SHP77 (cell line): ENCODE measurements around the gene KRTAP10-10.
"Not testable (repeated sequence)": the region's sequence is repeated elsewhere in the genome, so short reads cannot be mapped to it uniquely, and the experiment has no call there.

Experiments
- DNase-seq, 2 experiments: peaks; one replicate each; lab custom pipeline; 2025; lab: John Stamatoyannopoulos, UW

The KRTAP10-10 gene

DNA sequence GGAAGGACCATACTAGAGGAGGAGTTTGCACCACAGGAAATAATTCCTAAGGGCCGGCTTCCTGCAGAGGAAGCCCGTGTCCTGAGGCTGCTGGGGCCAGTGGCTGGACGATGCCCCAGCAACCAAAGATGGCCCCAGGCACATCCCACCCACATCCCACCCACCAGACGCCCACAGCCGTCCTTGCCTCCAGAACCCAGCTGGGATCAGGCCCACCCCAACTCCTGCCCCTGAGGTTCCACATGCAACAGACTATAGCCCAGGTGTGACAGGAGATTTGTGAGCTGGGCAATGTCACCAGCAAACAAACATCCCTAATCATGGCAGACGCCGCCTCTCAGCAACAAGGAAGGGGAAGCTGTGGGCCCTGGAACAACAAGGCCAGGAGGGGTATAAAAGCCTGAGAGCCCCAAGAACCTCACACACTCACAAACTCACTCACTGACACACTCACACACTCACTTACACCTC lies 10.4 kb upstream of the KRTAP10-10 start, which contains the start of gene KRTAP10-9:
Gene KRTAP10-9 (plus strand): TSS at position 421 of the 471 bp plus-strand sequence. CDS start 79 bp downstream, outside the sequence.
- DNase-seq = no peak

DNA sequence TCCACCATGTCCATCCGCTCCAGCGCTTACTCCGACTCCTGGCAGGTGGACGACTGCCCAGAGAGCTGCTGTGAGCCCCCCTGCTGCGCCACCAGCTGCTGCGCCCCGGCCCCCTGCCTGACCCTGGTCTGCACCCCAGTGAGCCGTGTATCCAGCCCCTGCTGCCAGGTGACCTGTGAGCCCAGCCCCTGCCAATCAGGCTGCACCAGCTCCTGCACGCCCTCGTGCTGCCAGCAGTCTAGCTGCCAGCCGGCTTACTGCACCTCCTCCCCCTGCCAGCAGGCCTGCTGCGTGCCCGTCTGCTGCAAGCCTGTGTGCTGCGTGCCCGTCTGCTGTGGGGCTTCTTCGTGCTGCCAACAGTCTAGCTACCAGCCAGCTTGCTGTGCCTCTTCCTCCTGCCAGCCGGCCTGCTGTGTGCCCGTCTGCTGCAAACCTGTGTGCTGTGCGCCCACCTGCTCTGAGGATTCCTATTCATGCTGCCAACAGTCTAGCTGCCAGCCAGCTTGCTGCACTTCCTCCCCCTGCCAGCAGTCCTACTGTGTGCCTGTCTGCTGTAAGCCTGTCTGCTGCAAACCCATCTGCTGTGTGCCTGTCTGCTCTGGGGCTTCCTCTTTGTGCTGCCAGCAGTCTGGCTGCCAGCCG lies 9.9 kb upstream of the KRTAP10-10 start:
- DNase-seq = not testable (repeated sequence)

DNA sequence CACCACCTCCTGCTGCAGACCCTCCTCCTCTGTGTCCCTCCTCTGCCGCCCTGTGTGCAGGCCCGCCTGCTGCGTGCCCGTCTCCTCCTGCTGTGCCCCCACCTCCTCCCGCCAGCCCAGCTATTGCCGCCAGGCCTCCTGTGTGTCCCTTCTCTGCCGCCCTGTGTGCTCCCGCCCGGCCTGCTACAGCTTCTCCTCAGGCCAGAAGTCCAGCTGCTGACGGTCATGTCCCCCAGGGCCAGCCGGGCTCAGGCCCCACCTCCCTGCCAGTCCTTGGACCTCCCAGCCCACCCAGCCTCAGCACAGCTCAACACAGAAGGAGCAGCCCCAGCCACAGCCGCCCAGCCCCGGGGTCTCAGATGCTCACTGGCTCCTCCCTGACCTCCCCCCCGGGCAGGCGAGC lies 9.3 kb upstream of the KRTAP10-10 start:
- not testable (repeated sequence) for DNase-seq

DNA sequence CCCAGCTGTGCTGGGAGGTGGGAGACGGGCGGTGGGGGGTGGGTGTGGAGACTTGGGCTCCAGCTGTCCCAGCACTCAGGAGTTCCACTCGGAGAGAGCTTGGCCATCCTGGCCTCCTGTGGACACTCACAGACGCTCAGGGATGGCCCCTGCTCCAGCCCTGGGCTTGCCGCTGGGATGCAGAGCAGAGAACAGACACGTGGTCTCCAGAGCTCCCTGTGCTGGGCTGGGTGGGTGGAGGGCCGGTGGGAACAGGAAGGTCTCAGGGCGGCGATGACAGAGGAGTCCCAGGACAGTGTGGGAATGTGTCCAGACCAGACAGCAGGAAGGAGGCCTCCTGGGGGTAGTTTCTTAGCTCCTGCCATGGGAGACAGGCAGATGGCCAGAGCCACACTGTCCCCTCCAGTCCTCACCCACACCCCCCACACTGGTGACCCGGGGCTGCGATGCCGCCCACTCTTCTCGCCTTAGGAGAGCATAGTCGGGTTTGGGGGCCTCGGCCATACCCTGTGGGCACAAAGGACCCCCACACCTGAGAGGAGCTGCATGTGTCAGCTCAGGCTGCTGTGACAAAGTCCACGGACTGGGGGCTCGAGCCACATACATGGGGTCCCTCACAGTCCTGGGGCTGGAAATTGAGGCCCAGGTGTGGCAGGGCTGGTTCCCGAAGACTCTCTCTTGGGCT lies 8.3 kb upstream of the KRTAP10-10 start:
- DNase-seq = no peak

DNA sequence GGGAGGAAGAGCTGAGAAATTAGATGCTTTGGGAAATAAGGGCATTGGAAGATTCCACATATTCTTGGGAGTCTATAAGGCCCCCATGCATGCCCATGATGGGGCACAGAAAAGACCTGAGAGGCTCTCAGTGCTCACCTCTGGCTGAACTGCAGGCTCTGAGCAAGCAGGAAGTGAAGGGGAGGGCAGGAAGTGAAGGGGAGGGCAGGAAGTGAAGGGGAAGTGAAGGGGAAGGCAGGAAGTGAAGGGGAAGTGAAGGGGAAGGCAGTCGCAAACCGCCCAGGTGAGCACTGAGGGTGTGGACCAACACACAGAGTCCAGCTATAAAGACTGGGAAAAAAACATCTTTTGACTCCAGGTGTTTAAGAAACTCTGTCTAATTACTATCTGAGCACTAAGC lies 6.7 kb upstream of the KRTAP10-10 start:
- DNase-seq = no peak

DNA sequence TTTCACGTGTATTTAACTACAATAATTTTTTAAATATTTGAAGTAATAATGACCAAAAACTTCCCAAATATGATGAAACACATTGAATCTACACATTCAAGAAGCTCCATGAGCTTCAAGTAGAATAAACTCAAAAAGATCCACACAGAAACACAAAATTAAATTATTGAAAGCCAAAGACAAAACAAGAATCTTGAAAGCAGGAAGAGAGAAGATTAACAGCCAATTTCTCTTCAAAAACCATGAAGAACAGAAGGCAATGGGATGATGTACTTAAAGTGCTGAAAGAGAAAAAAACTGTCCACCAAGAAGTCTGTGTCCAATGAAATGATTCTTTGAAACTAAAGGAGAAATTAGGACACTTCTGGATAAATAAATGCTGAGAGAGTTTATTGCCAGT lies 5.1 kb upstream of the KRTAP10-10 start:
- no peak for DNase-seq

DNA sequence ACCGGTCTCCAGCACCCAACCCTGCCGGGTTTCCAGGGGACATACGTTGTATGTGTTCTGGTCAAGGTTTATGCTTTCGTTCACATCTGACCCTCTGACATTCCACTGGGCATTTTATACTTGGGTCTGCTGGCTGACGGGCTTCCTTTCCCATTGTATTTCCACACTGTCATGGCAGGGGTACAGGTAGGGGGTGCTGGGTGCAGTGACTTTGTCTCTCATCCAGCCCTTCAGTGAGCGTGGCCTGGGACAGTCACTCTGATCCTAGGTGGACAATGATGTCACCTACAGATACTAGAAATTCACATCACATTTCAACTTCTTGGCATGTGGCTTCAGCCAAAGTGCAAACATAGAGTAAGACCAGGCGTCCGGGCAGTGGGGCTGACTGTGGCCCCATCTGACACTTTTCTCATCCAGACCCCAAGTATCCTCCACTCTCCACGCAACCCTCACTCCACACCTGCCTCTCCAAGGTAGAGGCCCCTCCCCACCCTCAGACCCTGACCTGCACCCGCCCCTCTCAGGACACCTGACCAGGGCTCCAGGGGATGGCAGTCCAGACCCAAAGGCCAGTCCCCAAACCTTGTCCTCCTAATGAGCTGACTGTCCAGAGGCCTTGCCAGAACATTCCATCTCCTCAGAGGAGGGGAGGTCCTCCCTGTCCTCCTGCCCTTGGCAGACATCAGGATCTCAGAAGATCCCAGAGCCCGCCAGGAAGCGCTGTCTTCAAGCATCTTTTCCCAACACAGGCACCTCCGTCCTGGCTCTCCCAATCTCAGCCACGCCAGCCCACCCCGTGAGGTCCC lies 743 bp upstream of the KRTAP10-10 start:
- DNase-seq = no peak

DNA sequence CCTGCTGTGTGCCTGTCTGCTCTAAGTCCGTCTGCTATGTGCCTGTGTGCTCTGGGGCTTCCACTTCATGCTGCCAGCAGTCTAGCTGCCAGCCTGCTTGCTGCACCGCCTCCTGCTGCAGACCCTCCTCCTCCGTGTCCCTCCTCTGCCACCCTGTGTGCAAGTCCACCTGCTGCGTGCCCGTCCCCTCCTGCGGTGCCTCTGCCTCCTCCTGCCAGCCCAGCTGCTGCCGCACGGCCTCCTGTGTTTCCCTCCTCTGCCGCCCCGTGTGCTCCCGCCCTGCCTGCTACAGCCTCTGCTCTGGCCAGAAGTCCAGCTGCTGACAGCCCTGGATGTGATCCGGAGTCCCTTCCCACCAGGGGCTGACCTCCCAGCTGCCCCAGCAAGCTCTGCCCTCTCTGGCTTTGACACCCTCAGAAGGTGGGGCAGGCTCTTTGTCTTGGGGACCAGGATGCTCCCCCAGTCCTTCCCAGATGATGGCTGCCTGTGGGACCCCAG lies 744 bp downstream of the KRTAP10-10 start:
- DNase-seq = peak in 1 of 2 experiments; percentile 44

DNA sequence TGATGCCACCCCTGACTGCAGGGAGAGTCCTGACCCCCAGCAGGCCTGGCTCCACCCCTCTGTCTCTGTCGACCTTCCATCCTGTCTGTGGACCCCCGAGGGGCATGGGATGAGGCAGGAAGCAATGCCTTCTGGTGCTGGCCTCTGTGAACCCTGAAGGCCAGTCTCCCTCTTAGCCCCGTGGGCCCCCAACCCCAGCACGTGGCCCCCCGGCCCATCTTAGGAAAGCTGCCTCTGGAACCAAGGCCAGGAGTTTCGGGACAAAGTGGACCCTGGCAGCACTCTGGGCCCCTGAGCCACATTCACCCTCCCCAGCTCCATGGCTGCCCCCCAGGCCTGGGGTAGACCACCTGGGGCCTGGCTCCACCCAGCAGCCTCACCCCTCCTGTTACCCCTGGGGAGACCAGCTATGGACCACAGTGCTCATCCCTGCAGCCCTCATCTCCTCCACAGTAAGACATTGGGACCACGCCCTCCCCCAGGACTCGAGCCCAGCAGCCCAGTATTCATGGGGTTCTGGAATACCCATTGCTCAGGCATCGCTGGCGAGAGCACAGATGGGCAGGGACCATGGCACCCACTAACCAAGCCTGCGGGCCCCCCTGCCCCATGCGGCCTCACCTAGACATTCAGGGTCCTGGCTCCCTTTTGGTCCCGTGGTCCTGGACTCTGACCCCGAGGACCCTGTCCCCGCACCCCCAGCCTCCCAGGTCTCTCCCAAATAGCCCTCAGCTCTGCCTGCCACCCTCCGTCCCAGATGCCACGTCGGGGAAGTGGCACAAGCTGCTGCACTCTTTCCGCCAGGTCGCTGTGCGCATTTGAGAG lies 1.6 kb downstream of the KRTAP10-10 start:
- not testable (repeated sequence) for DNase-seq

DNA sequence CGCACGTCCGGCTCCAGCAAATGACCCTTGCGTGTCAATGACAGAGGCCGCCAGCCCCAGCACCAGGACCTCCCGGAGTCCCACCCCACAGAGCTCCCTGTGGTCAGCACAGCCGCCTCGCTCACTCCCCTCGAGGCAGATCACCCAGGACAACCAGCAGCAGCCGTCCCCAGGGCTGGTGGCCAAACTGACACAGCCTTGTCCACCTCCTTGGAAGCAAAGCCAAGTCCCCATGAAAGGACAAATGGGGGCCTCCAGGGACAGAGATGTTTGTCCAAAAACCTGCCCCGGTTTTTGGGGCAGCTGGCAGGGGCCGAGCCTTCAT lies 2.1 kb downstream of the KRTAP10-10 start:
- no peak for DNase-seq

DNA sequence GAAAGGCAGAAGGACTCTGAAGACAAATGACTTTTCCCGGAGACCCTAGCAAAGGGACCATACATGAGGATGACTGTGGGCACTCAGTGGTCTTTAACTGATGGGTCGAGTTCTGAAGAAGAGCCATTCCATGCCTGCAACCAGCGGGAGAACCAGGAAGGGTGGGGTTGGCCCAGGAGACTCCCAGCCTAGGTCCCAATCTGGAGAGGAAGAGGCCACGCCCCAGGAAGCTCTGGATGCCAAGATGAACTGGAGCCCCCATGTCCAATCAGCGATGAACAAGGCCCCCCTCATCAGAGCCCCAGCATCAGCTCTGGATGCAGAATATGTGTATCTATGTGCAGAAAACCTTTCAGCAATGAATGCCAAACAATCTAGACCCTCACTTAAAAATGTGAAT lies 3.6 kb downstream of the KRTAP10-10 start:
- no peak for DNase-seq

DNA sequence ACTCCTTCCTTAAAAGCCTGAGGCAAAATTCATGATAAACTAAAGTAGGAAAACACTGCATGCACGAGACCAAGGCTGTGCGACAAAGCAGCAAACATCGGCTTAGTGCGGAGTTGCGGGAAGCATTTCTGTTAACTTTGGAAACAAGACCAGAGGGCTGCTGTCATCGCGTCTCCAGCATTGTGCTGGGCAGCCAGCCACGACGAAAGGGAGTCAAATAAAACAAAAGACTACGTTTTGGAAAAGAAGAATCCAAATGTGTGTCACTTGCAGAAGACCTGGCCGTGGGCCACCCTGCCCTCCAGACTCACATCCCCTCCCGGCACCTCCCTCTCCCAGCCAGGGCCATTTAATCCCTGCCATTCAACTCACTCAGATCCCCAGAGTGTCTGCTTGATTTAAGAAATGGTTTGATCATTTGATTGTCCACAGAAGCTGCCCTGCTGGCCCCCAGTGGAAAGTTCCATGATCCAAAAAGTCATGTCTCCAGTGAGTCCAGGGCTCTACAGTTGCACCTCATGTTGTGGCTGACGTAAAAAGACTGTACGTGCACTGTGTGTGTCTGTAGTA lies 6.7 kb downstream of the KRTAP10-10 start:
- no peak for DNase-seq

DNA sequence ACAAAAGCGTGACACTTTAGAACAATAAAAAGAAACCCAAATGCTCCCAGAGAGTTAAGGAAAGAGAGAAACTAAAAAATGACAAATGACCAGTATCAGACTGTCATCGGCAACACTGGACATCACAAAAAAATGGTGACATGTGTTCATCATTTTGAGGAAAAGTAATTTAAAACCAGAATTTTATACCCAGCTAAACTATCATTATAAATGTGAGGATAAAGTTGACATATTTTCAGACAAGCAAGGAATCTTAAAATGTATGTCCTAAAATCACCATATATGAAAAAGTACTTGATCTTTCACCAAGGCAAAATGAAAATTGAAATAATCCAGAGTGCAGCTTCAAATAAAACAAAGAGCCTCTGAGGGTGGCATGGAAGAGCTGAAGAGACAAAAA lies 7.7 kb downstream of the KRTAP10-10 start:
- no peak for DNase-seq

DNA sequence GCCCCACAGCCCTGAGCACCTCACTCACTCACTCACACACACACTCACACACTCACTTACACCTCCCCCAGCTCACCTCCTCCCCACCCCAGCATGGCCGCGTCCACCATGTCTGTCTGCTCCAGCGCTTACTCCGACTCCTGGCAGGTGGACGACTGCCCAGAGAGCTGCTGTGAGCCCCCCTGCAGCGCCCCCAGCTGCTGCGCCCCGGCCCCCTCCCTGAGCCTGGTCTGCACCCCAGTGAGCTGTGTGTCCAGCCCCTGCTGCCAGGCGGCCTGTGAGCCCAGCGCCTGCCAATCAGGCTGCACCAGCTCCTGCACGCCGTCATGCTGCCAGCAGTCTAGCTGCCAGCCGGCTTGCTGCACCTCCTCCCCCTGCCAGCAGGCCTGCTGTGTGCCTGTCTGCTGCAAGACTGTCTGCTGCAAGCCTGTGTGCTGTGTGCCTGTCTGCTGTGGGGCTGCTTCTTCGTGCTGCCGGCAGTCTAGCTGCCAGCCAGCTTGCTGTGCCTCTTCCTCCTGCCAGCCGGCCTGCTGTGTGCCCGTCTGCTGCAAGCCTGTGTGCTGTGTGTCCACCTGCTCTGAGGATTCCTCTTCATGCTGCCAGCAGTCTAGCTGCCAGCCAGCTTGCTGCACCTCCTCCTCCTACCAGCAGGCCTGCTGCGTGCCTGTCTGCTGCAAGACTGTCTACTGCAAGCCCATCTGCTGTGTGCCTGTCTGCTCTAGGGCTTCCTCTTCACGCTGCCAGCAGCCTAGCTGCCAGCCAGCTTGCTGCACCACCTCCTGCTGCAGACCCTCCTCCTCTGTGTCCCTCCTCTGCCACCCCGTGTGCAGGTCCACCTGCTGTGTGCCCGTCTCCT lies 9.4 kb downstream of the KRTAP10-10 start, which contains the start of gene KRTAP10-11:
Gene KRTAP10-11 (plus strand): TSS at position 49 of the 856 bp plus-strand sequence. CDS start 45 bp downstream, at position 94.
- DNase-seq = peak in 1 of 2 experiments; percentile 53

DNA sequence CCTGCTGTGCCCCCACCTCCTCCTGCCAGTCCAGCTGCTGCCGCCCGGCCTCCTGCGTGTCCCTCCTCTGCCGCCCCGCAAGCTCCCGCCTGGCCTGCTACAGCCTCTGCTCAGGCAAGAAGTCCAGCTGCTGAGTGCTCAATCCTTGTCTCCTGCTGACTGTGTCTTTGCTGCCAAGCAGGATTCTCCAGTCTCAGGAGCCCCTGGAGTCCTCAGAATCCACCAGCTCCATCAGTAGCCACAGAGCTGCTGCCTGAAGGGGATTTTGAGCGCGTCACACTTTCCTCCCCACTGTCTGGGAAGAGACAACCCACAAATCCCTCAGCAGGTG lies 10.0 kb downstream of the KRTAP10-10 start:
- DNase-seq = peak in 1 of 2 experiments; percentile 53

DNA sequence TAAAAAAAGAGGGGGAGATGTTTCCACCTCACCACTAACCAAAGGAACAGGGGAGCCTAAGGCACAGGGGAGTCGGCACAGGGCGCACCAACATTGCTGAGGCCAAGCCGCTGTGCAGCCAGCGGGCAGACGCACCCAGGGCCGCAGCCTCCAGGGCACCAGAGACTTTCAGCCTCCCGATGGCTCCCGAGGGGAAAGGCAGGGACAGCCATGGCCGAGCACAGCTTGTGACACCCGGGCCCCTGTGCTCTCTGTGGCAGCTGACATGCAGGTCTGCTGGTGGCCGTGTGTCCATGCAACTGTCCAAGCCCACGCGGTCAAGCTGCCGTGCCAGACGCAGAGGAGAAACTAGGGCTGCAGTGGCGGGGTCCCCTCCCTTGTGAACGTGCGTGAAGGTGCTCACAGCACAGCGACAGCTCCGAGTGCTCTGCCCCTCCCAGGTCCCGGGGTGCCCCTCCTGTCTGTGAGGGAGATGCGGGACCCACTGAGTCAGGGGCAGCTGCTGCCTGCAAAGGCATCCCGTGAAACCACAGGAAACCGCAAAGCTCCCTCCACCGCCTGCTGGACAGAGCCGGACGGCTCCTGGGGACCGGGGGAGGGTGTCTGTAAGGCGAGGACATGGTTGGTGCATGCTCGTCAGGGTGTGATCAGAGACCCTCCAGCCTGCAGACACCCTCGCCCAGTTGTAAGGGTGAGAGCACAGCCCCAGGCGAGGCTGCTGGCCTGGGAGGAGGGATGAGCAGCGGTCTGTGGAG lies 11.6 kb downstream of the KRTAP10-10 start:
- DNase-seq = no peak

DNA sequence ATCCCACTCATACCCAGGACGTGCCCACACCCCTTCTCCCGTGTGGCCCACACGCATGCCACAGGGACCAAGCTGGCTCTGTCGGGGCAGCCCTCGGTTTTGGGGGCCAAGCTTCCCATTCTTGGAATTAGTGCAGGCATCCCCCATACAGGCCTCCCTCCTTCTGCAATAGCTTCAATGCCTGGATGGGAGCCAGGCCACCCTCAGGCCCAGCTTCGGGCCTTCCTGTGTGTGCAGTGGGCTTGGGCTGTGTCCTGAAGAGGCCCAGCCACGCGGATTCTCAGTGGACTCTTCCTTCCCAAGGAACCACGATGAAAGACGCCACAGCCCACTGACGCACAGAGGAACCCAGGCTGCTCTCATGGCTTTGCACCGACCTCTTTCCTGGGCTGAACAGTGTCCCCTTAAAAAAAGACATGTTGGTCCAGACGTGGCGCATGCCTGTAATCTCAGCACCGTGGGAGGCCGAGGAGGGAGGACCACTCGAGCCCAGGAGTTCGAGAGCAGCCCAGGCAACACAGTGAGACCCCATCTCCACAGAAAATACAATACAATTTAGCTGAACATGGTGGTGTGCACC lies 12.5 kb downstream of the KRTAP10-10 start:
- no peak for DNase-seq

DNA sequence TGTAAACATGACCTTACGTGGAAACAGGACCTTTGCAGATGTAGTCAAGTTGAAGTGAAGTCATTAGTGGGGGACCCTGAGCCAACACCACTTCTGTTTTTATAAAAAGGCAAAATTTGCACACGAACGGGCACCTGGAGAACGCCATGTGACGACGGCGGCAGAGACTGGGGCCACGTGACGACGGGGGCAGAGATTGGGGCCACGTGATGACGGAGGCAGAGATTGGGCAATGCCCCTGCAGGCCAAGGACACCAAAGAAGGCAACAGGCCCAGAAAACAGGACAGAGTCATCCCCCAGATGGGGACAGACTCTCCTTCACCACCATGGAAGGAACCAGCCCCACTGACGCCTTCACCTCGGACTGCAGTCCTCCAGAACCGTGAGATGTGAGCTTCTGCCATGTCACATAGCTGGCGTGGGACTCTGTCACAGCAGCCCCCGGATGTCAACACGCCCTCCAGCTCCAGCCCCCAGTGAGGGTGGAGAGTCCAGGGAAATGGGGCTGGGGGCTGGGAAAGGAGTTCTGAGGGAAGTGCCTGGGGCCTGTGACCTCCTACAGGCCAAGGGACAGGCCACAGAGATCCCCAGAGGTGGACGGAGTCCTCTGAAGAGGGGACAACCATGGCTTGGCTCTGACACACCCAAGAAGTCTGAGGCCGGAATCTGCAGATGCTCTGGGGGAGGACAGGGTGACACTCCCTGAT lies 13.3 kb downstream of the KRTAP10-10 start:
- DNase-seq = no peak
